Activated CD4-positive, alpha-beta T cell treated with anti-CD3 and anti-CD28 coated beads, Interleukin-2, amount 50 U/mL, for 1 hour (primary cell): ENCODE results near the gene APOBEC4.

Experiments
- DNase-seq: peaks from one replicate; pipeline ENCODE4 v3.0.0-alpha.2; 2020

Gene APOBEC4

DNA sequence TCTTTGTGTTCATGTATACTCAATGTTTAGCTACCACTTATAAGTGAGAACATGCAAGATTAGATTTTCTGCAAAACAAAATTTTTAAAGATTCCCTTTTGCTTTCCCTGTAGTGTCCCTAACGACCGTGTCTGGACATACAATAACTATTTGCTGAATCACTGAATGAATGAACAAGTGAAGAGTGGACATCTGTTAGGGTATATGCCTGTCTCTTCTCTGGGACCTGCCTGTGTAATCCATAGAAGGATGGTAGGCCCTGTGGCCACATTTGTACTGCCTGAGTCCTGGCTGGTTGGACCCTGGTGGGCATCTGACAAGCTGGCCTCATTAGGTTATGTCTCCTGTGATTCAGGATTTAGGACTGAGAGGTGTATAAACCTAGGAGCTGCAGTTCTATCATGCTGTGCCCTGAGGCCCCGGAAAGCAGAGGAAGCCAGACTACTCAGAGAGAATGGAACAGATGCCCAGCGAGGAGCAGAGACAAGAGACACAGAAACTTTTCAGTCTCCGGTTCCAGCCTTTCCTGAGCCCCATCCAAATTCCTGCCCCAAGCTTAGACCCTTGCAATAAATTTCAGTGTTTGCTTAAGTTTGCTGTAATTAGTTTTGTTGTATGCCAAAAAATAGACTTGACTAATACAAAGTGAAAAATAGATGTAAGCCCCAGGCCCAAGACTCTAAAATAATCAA lies 55.3 kb downstream of the APOBEC4 start:
- no peak for DNase-seq

DNA sequence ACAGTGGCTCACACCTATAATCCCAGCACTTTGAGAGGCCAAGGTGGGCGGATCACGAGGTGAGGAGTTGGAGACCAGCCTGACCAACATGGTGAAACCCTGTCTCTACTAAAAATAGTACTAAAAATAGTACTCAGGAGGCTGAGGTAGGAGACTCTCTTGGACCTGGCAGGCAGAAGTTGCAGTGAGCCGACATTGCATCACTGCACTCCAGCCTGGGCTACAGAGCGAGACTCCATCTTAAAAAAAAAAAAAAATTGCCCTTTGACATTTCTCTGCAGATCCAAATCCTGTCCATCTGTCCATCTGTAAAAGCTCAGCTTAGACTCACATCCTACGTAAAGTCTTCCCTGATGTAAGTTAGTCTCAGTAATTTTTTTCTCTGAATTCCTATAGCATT lies 56.6 kb downstream of the APOBEC4 start:
- DNase-seq, result no peak
